Activated CD8-positive, alpha-beta T cell treated with anti-CD3 and anti-CD28 coated beads for 36 hours (primary cell): Measurements from ENCODE around the gene BANP. TPM values are rescaled to one million over a fixed set of nuclear protein-coding genes. Genes with fewer than 3 reads are reported as not detected.
A peak's percentile ranks its signal among the peaks of the same experiment; 100 is the strongest.
"Not testable (repeated sequence)": the region's sequence is repeated elsewhere in the genome, so short reads cannot be mapped to it uniquely, and the experiment has no call there.

ENCODE experiments used
- ATAC-seq: fragments of 200-7000 bp; cut with Tn5 transposase; one replicate; pipeline ENCODE4 v1.10.0; 2021; ENCODE audit warnings: mild to moderate bottlenecking, moderate library complexity
- CTCF ChIA-PET: fragments of 350-600 bp; sonication (Branson Sonifier 250); formaldehyde crosslinking; loops from one replicate; lab custom pipeline; 2021; ENCODE audit warnings: antibody characterized with exemption; lab: Charles Lee
- POLR2A ChIA-PET: fragments of 350-600 bp; sonication (Branson Sonifier 250); formaldehyde crosslinking; loops from one replicate; lab custom pipeline; 2021; ENCODE audit warnings: antibody characterized with exemption; lab: Charles Lee
- DNase-seq: peaks from one replicate; pipeline ENCODE4 v3.0.0-alpha.2; 2020
- H3K27ac Mint-ChIP-seq: one replicate; pipeline ENCODE4 v1.8.0; 2021; ENCODE audit warnings: mild to moderate bottlenecking, mixed read lengths
- H3K27me3 Mint-ChIP-seq: one replicate; pipeline ENCODE4 v1.8.0; 2021; ENCODE audit warnings: mixed read lengths
- H3K36me3 Mint-ChIP-seq: one replicate; pipeline ENCODE4 v1.8.0; 2021; ENCODE audit warnings: low read depth, mixed read lengths
- H3K4me1 Mint-ChIP-seq: one replicate; pipeline ENCODE4 v1.8.0; 2021; ENCODE audit warnings: low read depth, mixed read lengths
- H3K4me3 Mint-ChIP-seq: one replicate; pipeline ENCODE4 v1.8.0; 2021; ENCODE audit warnings: mild to moderate bottlenecking, moderate library complexity, mixed read lengths
- H3K9me3 Mint-ChIP-seq: one replicate; pipeline ENCODE4 v1.8.0; 2021; ENCODE audit warnings: mixed read lengths
- intact Hi-C: fragments of 100-400 bp; cut with micrococcal nuclease; formaldehyde crosslinking; loops from one replicate; pipeline ENCODE4 v1.10.0; 2022
- total RNA-seq, 2 experiments: library from RNA; stranded (reverse); gene quantifications; one replicate each; pipeline ENCODE4 v1.2.3, GENCODE V29; 2021
- TF ChIP-seq, protein P1 (sequence below): fragments of 200-600 bp; IDR thresholded peaks from one replicate; pipeline ENCODE4 v1.8.0; 2022; ENCODE audit warnings: antibody characterized with exemption, mild to moderate bottlenecking

Gene BANP
- total RNA-seq, 2 experiments from 2014 or later: 32.1 to 36.1 TPM

DNA sequence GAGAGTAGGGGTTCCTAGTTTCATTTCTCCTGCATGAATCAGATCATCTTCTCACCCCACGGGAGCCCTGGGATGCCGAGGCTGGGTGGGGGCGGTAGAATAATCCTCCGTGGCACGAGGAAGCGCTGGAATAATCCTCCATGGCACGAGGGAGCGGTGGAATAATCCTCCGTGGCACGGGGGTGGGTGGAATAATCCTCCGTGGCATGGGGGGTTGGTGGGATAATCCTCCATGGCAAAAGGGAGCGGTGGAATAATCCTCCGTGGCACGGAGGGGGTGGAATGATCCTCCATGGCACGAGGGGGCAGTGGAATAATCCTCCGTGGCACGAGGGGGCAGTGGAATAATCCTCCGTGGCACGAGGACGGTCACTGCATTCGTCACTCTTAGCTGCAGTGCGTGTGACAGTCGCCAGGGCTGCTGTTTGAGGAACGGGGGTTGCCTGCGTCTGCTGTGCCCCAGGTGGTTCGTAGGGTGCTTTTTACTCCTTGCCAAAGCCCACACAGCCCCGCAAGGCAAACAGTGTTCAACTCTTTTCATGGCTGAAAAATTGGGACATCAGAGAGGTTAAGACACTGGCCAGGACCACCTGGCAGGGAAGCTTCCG, 152.5 kb downstream of the BANP start:
- TF ChIP-seq, protein P1, sequence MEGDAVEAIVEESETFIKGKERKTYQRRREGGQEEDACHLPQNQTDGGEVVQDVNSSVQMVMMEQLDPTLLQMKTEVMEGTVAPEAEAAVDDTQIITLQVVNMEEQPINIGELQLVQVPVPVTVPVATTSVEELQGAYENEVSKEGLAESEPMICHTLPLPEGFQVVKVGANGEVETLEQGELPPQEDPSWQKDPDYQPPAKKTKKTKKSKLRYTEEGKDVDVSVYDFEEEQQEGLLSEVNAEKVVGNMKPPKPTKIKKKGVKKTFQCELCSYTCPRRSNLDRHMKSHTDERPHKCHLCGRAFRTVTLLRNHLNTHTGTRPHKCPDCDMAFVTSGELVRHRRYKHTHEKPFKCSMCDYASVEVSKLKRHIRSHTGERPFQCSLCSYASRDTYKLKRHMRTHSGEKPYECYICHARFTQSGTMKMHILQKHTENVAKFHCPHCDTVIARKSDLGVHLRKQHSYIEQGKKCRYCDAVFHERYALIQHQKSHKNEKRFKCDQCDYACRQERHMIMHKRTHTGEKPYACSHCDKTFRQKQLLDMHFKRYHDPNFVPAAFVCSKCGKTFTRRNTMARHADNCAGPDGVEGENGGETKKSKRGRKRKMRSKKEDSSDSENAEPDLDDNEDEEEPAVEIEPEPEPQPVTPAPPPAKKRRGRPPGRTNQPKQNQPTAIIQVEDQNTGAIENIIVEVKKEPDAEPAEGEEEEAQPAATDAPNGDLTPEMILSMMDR: no peak
- Mint-ChIP-seq H3K4me1 (no peaks in the 10 kb centered on the region), H3K27me3 (peaks cover 4% of the 10 kb centered on the region), H3K27ac (no peak overlapping the region), H3K9me3 (no peaks in the 10 kb centered on the region), H3K36me3 (no peaks in the 10 kb centered on the region), H3K4me3 (no peak overlapping the region)
- POLR2A ChIA-PET: no interaction called here
- no peak for DNase-seq
- CTCF ChIA-PET: no interaction called here
- no peak for ATAC-seq
- intact Hi-C loops: no loop called here

GRCh38 chr16:88104363-88104762, 153.1 kb downstream of the BANP start:
- H3K9me3 Mint-ChIP-seq, intact Hi-C loops, H3K4me3 Mint-ChIP-seq, H3K4me1 Mint-ChIP-seq, DNase-seq, H3K27me3 Mint-ChIP-seq, H3K36me3 Mint-ChIP-seq, POLR2A ChIA-PET, ATAC-seq, H3K27ac Mint-ChIP-seq, CTCF ChIA-PET: not testable (repeated sequence)

DNA sequence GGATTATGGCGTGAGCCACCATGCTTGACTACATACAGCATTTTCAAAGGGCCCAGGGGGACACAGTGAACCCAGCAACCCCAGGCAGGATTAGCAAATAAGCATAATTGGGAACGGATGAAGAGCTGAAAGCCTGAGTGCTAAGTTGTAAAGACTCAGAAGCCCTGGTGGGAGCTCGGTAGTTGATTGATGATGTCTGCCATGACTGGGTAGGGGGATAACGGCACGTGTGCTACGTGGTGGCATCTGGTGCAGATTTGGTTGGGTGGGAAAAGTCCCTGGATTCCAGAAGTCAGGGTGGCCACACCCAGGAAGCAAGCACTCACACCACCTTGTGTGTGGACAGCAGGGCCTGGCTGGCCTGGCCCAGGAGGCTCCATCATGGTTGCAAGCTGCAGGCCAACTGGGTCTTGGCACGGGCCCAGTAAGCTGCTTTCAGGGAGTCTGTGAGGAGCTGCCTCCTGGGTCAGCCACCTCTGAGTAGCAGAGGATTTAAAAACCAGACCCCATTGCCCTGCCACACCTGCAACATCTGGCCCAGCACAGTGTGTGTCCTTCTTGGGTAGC, 154.4 kb downstream of the BANP start:
- H3K36me3 Mint-ChIP-seq, H3K27me3 Mint-ChIP-seq, DNase-seq, POLR2A ChIA-PET, H3K27ac Mint-ChIP-seq, H3K9me3 Mint-ChIP-seq, ATAC-seq, CTCF ChIA-PET, H3K4me1 Mint-ChIP-seq, intact Hi-C loops, H3K4me3 Mint-ChIP-seq: not testable (repeated sequence)

GRCh38 chr16:88106566-88106965, 155.3 kb downstream of the BANP start:
- H3K4me1 Mint-ChIP-seq, H3K36me3 Mint-ChIP-seq, POLR2A ChIA-PET, H3K27ac Mint-ChIP-seq, H3K27me3 Mint-ChIP-seq, DNase-seq, CTCF ChIA-PET, intact Hi-C loops, ATAC-seq, H3K4me3 Mint-ChIP-seq, H3K9me3 Mint-ChIP-seq: not testable (repeated sequence)

GRCh38 chr16:88108762-88109161, 157.5 kb downstream of the BANP start:
- peaks cover 8% of the 10 kb centered on the region for H3K4me1 Mint-ChIP-seq
- intact Hi-C loops: no loop called here
- ChIA-PET CTCF (no interaction called here), POLR2A (no interaction called here)
- H3K4me3 Mint-ChIP-seq: no peak overlapping the region
- ATAC-seq (no peak), DNase-seq (no peak)
- TF ChIP-seq, protein P1: no peak
- no peaks in the 10 kb centered on the region for H3K36me3 Mint-ChIP-seq
- H3K9me3 Mint-ChIP-seq: no peaks in the 10 kb centered on the region
- H3K27me3 Mint-ChIP-seq: peaks cover 1% of the 10 kb centered on the region
- H3K27ac Mint-ChIP-seq: no peak overlapping the region

DNA sequence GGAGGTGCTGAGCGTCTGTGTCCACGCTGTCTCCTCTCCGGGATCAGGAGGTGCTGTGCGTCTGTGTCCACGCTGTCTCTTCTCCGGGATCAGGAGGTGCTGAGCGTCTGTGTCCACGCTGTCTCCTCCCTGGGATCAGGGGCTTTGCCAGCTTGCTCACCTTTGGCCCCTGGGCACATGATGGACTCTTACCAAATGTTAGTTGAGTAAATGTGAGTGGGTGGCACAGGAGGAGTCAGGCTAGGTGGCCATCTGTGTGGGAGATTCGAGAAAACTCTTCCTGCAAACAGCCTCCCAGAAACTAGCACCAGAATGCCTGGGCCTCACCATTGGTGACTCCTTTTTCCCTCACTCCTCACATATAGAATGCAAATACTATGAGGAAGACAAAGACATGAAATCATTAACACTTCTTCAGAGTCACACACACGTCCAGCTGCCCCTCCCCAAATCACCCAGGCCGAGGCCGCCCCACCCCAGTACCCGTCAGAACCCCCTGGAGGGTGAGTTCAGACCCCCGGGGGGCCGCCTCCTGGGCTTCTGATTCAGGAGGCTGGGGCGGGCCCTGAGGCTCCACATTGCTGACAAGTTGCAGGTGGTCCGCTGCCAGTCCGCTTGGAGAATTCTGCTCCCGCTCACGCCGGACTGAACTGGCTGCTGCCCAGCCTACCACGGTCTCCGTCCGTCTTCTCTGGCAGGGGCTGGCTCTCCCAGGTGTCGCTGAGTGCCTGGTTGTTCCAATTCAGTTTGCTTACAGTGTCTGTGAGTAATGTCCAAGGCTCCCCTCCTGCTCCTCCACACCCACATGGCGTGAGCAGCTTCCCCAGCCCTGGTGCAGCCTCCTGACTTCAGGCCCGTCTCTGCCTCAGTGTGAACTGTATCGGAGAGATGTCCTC, 158.7 kb downstream of the BANP start:
- H3K27ac Mint-ChIP-seq, H3K4me3 Mint-ChIP-seq, H3K4me1 Mint-ChIP-seq, H3K27me3 Mint-ChIP-seq, H3K36me3 Mint-ChIP-seq, POLR2A ChIA-PET, intact Hi-C loops, DNase-seq, CTCF ChIA-PET, H3K9me3 Mint-ChIP-seq: not testable (repeated sequence)
- peak; percentile 58 for ATAC-seq

GRCh38 chr16:88110875-88111494, 159.8 kb downstream of the BANP start:
- intact Hi-C loops, H3K36me3 Mint-ChIP-seq, H3K27ac Mint-ChIP-seq: not testable (repeated sequence)

DNA sequence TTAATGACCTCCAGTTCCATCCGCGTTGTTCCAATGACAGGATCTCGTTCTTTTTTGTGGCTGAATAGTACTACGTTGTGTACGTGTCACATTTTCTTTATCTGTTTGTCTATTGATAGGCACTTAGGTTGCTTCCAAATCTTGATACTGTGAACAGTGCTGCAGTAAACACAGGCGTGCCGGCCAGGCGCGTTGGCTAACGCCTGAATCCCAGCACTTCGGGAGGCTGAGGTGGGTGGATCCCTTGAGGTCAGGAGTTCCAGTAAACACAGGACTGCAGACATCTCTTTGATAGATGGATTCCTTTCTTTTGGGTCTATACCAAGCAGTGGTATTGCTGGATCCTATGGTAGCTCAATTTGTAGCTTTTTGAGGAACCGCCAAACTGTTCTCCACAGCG, 160.7 kb downstream of the BANP start:
- H3K36me3 Mint-ChIP-seq, H3K27me3 Mint-ChIP-seq, intact Hi-C loops, DNase-seq, POLR2A ChIA-PET, H3K9me3 Mint-ChIP-seq, CTCF ChIA-PET, H3K4me3 Mint-ChIP-seq, H3K4me1 Mint-ChIP-seq, H3K27ac Mint-ChIP-seq, ATAC-seq: not testable (repeated sequence)

More at GRCh38 chr16:88110875-88111494, 159.8 kb downstream of the BANP start:
- POLR2A ChIA-PET, H3K4me1 Mint-ChIP-seq, H3K27me3 Mint-ChIP-seq, H3K9me3 Mint-ChIP-seq, CTCF ChIA-PET, H3K4me3 Mint-ChIP-seq: not testable (repeated sequence)
- peak; percentile 56 for ATAC-seq
- peak; percentile 24 for DNase-seq
